CD14-positive monocyte (primary cell): Measurements from ENCODE around the gene CDH23. TPM values are rescaled to one million over a fixed set of nuclear protein-coding genes. Genes with fewer than 3 reads are reported as not detected.

Source experiments
- DNase-seq, 3 donors: peaks; one replicate each; pipeline ENCODE4 v3.0.0-alpha.2; 2011 to 2022
- H2AFZ ChIP-seq: 2 replicates; pipeline ENCODE4 v1.6.0; 2012; ENCODE audit warnings: mild to moderate bottlenecking, low read depth, low read length, inconsistent platforms; ENCODE audit not compliant: insufficient read depth, poor library complexity, severe bottlenecking
- H3K27ac ChIP-seq, 2 donors: 1 replicate in 1 of 2; 2 replicates in 1 of 2; pipeline ENCODE4 v1.5.1; 2012 to 2013; ENCODE audit warnings: low read length in 2 of 2, control low read depth in 1 of 2, inconsistent platforms in 1 of 2, low read depth in 1 of 2, mild to moderate bottlenecking in 1 of 2
- H3K27me3 ChIP-seq, 2 donors: one replicate each; pipeline versions ENCODE4 v1.6.0 to v1.6.1; 2011 to 2013; ENCODE audit warnings: low read length in 2 of 2; ENCODE audit not compliant: control insufficient read depth in 2 of 2, insufficient read depth in 2 of 2
- H3K36me3 ChIP-seq, 2 donors: replicated peaks in 1 of 2; 1 replicate in 1 of 2; 2 replicates in 1 of 2; pipeline versions ENCODE4 v1.5.1 to v1.6.1; 2012 to 2013; ENCODE audit warnings: low read length in 2 of 2, control low read depth in 1 of 2, inconsistent platforms in 1 of 2, mild to moderate bottlenecking in 1 of 2; ENCODE audit not compliant: insufficient read depth in 2 of 2, control insufficient read depth in 1 of 2
- H3K4me1 ChIP-seq, 2 donors: 1 replicate in 1 of 2; 2 replicates in 1 of 2; pipeline versions ENCODE4 v1.5.1 to v1.6.1; 2012 to 2013; ENCODE audit warnings: low read length in 2 of 2, control low read depth in 1 of 2, inconsistent platforms in 1 of 2, mild to moderate bottlenecking in 1 of 2, moderate library complexity in 1 of 2; ENCODE audit not compliant: insufficient read depth in 2 of 2, control insufficient read depth in 1 of 2
- H3K4me2 ChIP-seq: replicated peaks from 2 replicates; pipeline ENCODE3; 2012; ENCODE audit warnings: low read length, moderate library complexity, mild to moderate bottlenecking; ENCODE audit not compliant: poor library complexity, severe bottlenecking; ENCODE audit errors: extremely low read depth
- H3K4me3 ChIP-seq, 3 experiments: fragments of 200-600 bp in 1 of 3; sonication (generic) in 1 of 3; replicated peaks in 1 of 3; 1 replicate in 2 of 3; 2 replicates in 1 of 3; pipeline ENCODE4 v1.5.1; 2011 to 2013; ENCODE audit warnings: low read length in 3 of 3, mild to moderate bottlenecking in 3 of 3, control low read depth in 2 of 3, low read depth in 2 of 3, inconsistent platforms in 1 of 3, moderate library complexity in 1 of 3
- H3K79me2 ChIP-seq: 2 replicates; pipeline ENCODE4 v1.6.0; 2012; ENCODE audit warnings: mild to moderate bottlenecking, control low read depth, inconsistent platforms, low read length, moderate library complexity; ENCODE audit not compliant: insufficient read depth
- H3K9ac ChIP-seq: 2 replicates; pipeline ENCODE4 v1.6.0; 2017; ENCODE audit warnings: low read length, mild to moderate bottlenecking; ENCODE audit not compliant: insufficient read depth, poor library complexity, severe bottlenecking
- H3K9me3 ChIP-seq, 2 donors: replicated peaks in 1 of 2; 1 replicate in 1 of 2; 2 replicates in 1 of 2; pipeline versions ENCODE4 v1.5.1 to v1.6.1; 2012 to 2013; ENCODE audit warnings: low read length in 2 of 2, control low read depth in 1 of 2; ENCODE audit not compliant: control insufficient read depth in 1 of 2, insufficient read depth in 1 of 2
- H4K20me1 ChIP-seq: 2 replicates; pipeline ENCODE4 v1.6.0; 2012; ENCODE audit warnings: mild to moderate bottlenecking, low read length, control low read depth, moderate library complexity; ENCODE audit not compliant: insufficient read depth
- H3K27ac Mint-ChIP-seq, 7 donors: one replicate each; pipeline ENCODE4 v1.8.0; 2020; ENCODE audit warnings: mild to moderate bottlenecking in 7 of 7, mixed read lengths in 7 of 7, moderate library complexity in 6 of 7, inconsistent platforms in 2 of 7
- H3K27me3 Mint-ChIP-seq, 3 donors: one replicate each; pipeline ENCODE4 v1.8.0; 2021 to 2022; ENCODE audit warnings: low read depth in 3 of 3, mild to moderate bottlenecking in 3 of 3, mixed read lengths in 3 of 3, moderate library complexity in 3 of 3, inconsistent platforms in 1 of 3
- H3K36me3 Mint-ChIP-seq, 2 donors: one replicate each; pipeline ENCODE4 v1.8.0; 2020; ENCODE audit warnings: mixed read lengths in 2 of 2, inconsistent platforms in 1 of 2, mild to moderate bottlenecking in 1 of 2
- H3K4me1 Mint-ChIP-seq: one replicate; pipeline ENCODE4 v1.8.0; 2020; ENCODE audit warnings: mild to moderate bottlenecking, mixed read lengths
- H3K4me3 Mint-ChIP-seq, 2 donors: one replicate each; pipeline ENCODE4 v1.8.0; 2020; ENCODE audit warnings: mild to moderate bottlenecking in 2 of 2, mixed read lengths in 2 of 2, moderate library complexity in 1 of 2
- H3K9me3 Mint-ChIP-seq, 7 donors: one replicate each; pipeline ENCODE4 v1.8.0; 2020 to 2022; ENCODE audit warnings: mixed read lengths in 7 of 7, mild to moderate bottlenecking in 6 of 7, moderate library complexity in 6 of 7, inconsistent platforms in 2 of 7
- WGBS: methylation state at CpG from one replicate; pipeline ENCODE4 v1.1.5; 2013; ENCODE audit warnings: missing lambda C conversion rate; ENCODE audit not compliant: insufficient coverage; 5-methylcytosine and 5-hydroxymethylcytosine counted together
- intact Hi-C, 2 donors: fragments of 100-400 bp; cut with micrococcal nuclease; formaldehyde crosslinking; loops; one replicate each; pipeline versions ENCODE4 v1.15.0 to v1.15.1; 2023
- polyA plus RNA-seq, 3 donors: library from polyadenylated mRNA; depleted of rRNA in 1 of 3; unstranded in 2 of 3; stranded (reverse) in 1 of 3; fragments of 300-500 nt in 2 of 3; fragments of >200 nt in 1 of 3; fragmentation: Illumina TruSeq in 2 of 3; gene quantifications; 1 replicate in 2 of 3; 2 replicates in 1 of 3; pipeline ENCODE4 v1.2.3, GENCODE V29; 2012 to 2021
- TF ChIP-seq, protein P1 (sequence below): fragments of 200-600 bp; IDR thresholded peaks from one replicate; pipeline ENCODE4 v1.8.0; 2022; ENCODE audit warnings: antibody characterized with exemption, mild to moderate bottlenecking

The CDH23 gene
- polyA plus RNA-seq, 3 donors: 8.2 to 36.2 (median 10.5) TPM

GRCh38 chr10:71834343-71834674 lies 437.6 kb downstream of the CDH23 start:
- Mint-ChIP-seq H3K27ac (peak overlapping the region; percentile 50 to 92 (median 71)), H3K36me3 (peaks cover 89 to 90% of the 10 kb centered on the region in 2 donors), H3K4me3 (no peak overlapping the region), H3K27me3 (peaks cover 0 to 3% (median 0%) of the 10 kb centered on the region in 3 donors), H3K4me1 (peaks cover 90% of the 10 kb centered on the region), H3K9me3 (peaks cover 5 to 21% (median 10%) of the 10 kb centered on the region in 7 donors)
- Histone ChIP-seq H3K4me2 (no peak overlapping the region), H3K27me3 (no peaks in the 10 kb centered on the region), H2AFZ (no peak overlapping the region), H3K9ac (no peak overlapping the region), H3K9me3 (peaks cover 0 to 6% of the 10 kb centered on the region in 2 donors), H3K36me3 (peaks cover 73 to 85% of the 10 kb centered on the region in 2 donors), H3K4me1 (peaks cover 94 to 99% of the 10 kb centered on the region in 2 donors), H3K27ac (peak overlapping the region in 1 of 2 donors; percentile 86), H3K79me2 (peaks cover 95% of the 10 kb centered on the region), H3K4me3 (peak overlapping the region in 1 of 3 experiments; percentile 49), H4K20me1 (peaks cover 99% of the 10 kb centered on the region)
- WGBS: 100% methylated on average over 12 of the region's 14 CpGs
- TF ChIP-seq, protein P1, sequence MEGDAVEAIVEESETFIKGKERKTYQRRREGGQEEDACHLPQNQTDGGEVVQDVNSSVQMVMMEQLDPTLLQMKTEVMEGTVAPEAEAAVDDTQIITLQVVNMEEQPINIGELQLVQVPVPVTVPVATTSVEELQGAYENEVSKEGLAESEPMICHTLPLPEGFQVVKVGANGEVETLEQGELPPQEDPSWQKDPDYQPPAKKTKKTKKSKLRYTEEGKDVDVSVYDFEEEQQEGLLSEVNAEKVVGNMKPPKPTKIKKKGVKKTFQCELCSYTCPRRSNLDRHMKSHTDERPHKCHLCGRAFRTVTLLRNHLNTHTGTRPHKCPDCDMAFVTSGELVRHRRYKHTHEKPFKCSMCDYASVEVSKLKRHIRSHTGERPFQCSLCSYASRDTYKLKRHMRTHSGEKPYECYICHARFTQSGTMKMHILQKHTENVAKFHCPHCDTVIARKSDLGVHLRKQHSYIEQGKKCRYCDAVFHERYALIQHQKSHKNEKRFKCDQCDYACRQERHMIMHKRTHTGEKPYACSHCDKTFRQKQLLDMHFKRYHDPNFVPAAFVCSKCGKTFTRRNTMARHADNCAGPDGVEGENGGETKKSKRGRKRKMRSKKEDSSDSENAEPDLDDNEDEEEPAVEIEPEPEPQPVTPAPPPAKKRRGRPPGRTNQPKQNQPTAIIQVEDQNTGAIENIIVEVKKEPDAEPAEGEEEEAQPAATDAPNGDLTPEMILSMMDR: no peak
- intact Hi-C loops: loop anchor here in 1 of 2 donors (5.0 kb wide), 1 partner anchor 58 kb away; no protein-coding TSS in a partner anchor
- no peak for DNase-seq

GRCh38 chr10:71835671-71836595 lies 439.2 kb downstream of the CDH23 start:
- H3K9ac ChIP-seq: peak overlapping the region; percentile 20
- Mint-ChIP-seq H3K9me3 (peaks cover 0 to 7% (median 0%) of the 10 kb centered on the region in 7 donors), H3K36me3 (peaks cover 87 to 89% of the 10 kb centered on the region in 2 donors), H3K27me3 (peaks cover 0 to 3% (median 0%) of the 10 kb centered on the region in 3 donors), H3K4me1 (peaks cover 92% of the 10 kb centered on the region), H3K4me3 (peak overlapping the region; percentile 28 to 42), H3K27ac (peak overlapping the region; percentile 79 to 94 (median 88))
- no peaks in the 10 kb centered on the region for H3K27me3 ChIP-seq
- peaks cover 66 to 85% of the 10 kb centered on the region in 2 donors for H3K36me3 ChIP-seq
- TF ChIP-seq, protein P1: no peak
- WGBS: 62% methylated on average over 3 of the region's 11 CpGs
- H4K20me1 ChIP-seq: peaks cover 99% of the 10 kb centered on the region
- H3K4me1 ChIP-seq: peaks cover 94 to 99% of the 10 kb centered on the region in 2 donors
- H3K79me2 ChIP-seq: peaks cover 100% of the 10 kb centered on the region
- H2AFZ ChIP-seq: no peak overlapping the region
- H3K9me3 ChIP-seq: no peaks in the 10 kb centered on the region
- peak in 2 of 3 donors; percentile 44 to 73 for DNase-seq
- H3K4me3 ChIP-seq: peak overlapping the region in 1 of 3 experiments; percentile 30
- H3K27ac ChIP-seq: peak overlapping the region; percentile 64 to 72
- intact Hi-C loops: no loop called here
- peak overlapping the region; percentile 38 for H3K4me2 ChIP-seq
